Ishikawa (cell line): Measurements from ENCODE around the gene RASGEF1C.
A peak's percentile ranks its signal among the peaks of the same experiment; 100 is the strongest.

Experiments
- CEBPB ChIP-seq: IDR thresholded peaks from 2 replicates; pipeline ENCODE4 v1.6.1; 2012
- CREB1 ChIP-seq: IDR thresholded peaks from 2 replicates; pipeline ENCODE4 v1.6.1; 2012; ENCODE audit warnings: low read depth
- EGR1 ChIP-seq: IDR thresholded peaks from 2 replicates; pipeline ENCODE4 v1.6.1; 2012
- EP300 ChIP-seq: IDR thresholded peaks from 2 replicates; pipeline ENCODE4 v1.6.1; 2012; ENCODE audit warnings: borderline replicate concordance
- FOXM1 ChIP-seq: IDR thresholded peaks from 2 replicates; pipeline ENCODE4 v1.6.1; 2012; ENCODE audit warnings: low read depth, borderline replicate concordance
- MAX ChIP-seq: IDR thresholded peaks from 2 replicates; pipeline ENCODE4 v1.6.1; 2012
- NFIC ChIP-seq: IDR thresholded peaks from 2 replicates; pipeline ENCODE4 v1.6.1; 2012
- RAD21 ChIP-seq: IDR thresholded peaks from 2 replicates; pipeline ENCODE4 v1.6.1; 2012; ENCODE audit warnings: low read depth
- REST ChIP-seq: IDR thresholded peaks from 2 replicates; pipeline ENCODE4 v1.6.1; 2012; ENCODE audit warnings: low read depth, mild to moderate bottlenecking
- TAF1 ChIP-seq: IDR thresholded peaks from 2 replicates; pipeline ENCODE4 v1.6.1; 2012; ENCODE audit warnings: low read depth, mild to moderate bottlenecking
- TCF12 ChIP-seq: IDR thresholded peaks from 2 replicates; pipeline ENCODE4 v1.6.1; 2012; ENCODE audit warnings: low read depth
- TEAD4 ChIP-seq: IDR thresholded peaks from 2 replicates; pipeline ENCODE4 v1.6.1; 2012
- USF1 ChIP-seq: IDR thresholded peaks from 2 replicates; pipeline ENCODE4 v1.6.1; 2012
- YY1 ChIP-seq: IDR thresholded peaks from 2 replicates; pipeline ENCODE4 v1.6.1; 2012; ENCODE audit warnings: low read depth
- ZBTB7A ChIP-seq: IDR thresholded peaks from 2 replicates; pipeline ENCODE4 v1.6.1; 2012; ENCODE audit warnings: low read depth

RASGEF1C gene

GRCh38 chr5:180119903-180120236 is 89.1 kb downstream of the RASGEF1C start:
- TF ChIP-seq FOXM1 (no peak), CEBPB (no peak), TEAD4 (no peak), REST (no peak), EGR1 (no peak), USF1 (no peak)

GRCh38 chr5:180119031-180119902 is 89.7 kb downstream of the RASGEF1C start:
- TF ChIP-seq CREB1 (no peak), CEBPB (no peak), YY1 (no peak), RAD21 (no peak), TCF12 (no peak), ZBTB7A (no peak), EP300 (no peak), NFIC (no peak), TEAD4 (no peak), EGR1 (no peak), TAF1 (no peak), FOXM1 (no peak), USF1 (no peak), REST (no peak), MAX (no peak)

- TF ChIP-seq REST = no peak
- no peak for TF ChIP-seq FOXM1
- no peak for TF ChIP-seq MAX
- TF ChIP-seq RAD21 = no peak
- TF ChIP-seq TAF1 = no peak
- no peak for TF ChIP-seq CEBPB
Observed at GRCh38 chr5:180118391-180118791, 90.6 kb downstream of the RASGEF1C start.

GRCh38 chr5:180117000-180117725 is 91.8 kb downstream of the RASGEF1C start:
- TF ChIP-seq EP300 (no peak), MAX (peak; percentile 60; the same call in 1 of the 2 replicates), RAD21 (peak; percentile 70), NFIC (peak; percentile 41), ZBTB7A (no peak), TAF1 (no peak), REST (no peak), YY1 (no peak), FOXM1 (no peak), CEBPB (no peak), USF1 (no peak), CREB1 (no peak), TCF12 (no peak; the same call in 1 of the 2 replicates), EGR1 (no peak), TEAD4 (peak; percentile 62)
